ENCODE results near the gene USP30. TPM values are rescaled to one million over a fixed set of nuclear protein-coding genes. Genes with fewer than 3 reads are reported as not detected.

The USP30 gene
- total RNA-seq, 1 experiment from 2014 or later = 6.9 TPM

DNA sequence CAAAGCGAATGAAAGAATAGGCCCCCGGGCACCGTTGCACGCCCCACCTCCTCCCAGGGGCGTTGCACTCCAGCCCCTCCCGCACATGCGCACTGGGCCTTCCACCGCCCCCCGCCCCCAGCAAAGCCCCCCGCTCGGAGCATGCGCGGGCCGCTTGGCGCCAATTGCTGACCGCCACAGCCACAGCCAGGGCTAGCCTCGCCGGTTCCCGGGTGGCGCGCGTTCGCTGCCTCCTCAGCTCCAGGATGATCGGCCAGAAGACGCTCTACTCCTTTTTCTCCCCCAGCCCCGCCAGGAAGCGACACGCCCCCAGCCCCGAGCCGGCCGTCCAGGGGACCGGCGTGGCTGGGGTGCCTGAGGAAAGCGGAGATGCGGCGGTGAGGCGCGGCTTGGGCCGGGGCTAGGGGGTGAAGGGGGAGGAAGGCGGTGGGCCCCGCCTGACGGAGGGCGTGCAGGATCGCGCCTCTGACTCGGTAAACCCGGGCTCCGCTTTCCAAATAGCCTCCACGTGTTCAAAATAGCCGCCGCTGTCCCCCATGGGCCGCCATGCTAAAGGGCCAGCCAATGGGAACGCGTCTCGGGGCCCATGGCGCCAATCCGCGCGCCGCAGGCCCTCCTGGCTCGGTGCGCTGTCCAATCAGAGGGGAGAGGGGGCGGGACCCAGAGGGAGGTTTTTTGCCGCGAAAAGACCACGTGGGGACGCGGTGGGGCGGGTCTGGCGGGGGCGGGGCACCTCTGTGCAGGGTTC is 45.2 kb downstream of the USP30 start, which contains the start of gene UNG (continued):
- TF ChIP-seq, protein P1, sequence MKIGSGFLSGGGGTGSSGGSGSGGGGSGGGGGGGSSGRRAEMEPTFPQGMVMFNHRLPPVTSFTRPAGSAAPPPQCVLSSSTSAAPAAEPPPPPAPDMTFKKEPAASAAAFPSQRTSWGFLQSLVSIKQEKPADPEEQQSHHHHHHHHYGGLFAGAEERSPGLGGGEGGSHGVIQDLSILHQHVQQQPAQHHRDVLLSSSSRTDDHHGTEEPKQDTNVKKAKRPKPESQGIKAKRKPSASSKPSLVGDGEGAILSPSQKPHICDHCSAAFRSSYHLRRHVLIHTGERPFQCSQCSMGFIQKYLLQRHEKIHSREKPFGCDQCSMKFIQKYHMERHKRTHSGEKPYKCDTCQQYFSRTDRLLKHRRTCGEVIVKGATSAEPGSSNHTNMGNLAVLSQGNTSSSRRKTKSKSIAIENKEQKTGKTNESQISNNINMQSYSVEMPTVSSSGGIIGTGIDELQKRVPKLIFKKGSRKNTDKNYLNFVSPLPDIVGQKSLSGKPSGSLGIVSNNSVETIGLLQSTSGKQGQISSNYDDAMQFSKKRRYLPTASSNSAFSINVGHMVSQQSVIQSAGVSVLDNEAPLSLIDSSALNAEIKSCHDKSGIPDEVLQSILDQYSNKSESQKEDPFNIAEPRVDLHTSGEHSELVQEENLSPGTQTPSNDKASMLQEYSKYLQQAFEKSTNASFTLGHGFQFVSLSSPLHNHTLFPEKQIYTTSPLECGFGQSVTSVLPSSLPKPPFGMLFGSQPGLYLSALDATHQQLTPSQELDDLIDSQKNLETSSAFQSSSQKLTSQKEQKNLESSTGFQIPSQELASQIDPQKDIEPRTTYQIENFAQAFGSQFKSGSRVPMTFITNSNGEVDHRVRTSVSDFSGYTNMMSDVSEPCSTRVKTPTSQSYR (CRISPR knock-in tag; IDR thresholded peaks at IDR 0.05) = no peak
- TF ChIP-seq ZNF232 (CRISPR knock-in tag; IDR thresholded peaks at IDR 0.05) = no peak
- TF ChIP-seq, protein P2, sequence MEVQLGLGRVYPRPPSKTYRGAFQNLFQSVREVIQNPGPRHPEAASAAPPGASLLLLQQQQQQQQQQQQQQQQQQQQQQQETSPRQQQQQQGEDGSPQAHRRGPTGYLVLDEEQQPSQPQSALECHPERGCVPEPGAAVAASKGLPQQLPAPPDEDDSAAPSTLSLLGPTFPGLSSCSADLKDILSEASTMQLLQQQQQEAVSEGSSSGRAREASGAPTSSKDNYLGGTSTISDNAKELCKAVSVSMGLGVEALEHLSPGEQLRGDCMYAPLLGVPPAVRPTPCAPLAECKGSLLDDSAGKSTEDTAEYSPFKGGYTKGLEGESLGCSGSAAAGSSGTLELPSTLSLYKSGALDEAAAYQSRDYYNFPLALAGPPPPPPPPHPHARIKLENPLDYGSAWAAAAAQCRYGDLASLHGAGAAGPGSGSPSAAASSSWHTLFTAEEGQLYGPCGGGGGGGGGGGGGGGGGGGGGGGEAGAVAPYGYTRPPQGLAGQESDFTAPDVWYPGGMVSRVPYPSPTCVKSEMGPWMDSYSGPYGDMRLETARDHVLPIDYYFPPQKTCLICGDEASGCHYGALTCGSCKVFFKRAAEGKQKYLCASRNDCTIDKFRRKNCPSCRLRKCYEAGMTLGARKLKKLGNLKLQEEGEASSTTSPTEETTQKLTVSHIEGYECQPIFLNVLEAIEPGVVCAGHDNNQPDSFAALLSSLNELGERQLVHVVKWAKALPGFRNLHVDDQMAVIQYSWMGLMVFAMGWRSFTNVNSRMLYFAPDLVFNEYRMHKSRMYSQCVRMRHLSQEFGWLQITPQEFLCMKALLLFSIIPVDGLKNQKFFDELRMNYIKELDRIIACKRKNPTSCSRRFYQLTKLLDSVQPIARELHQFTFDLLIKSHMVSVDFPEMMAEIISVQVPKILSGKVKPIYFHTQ (CRISPR knock-in tag; IDR thresholded peaks at IDR 0.05) = no peak
- no peak for TF ChIP-seq GTF2I (CRISPR knock-in tag; conservative IDR thresholded peaks at IDR 0.05)
- no peak for TF ChIP-seq RELA (CRISPR knock-in tag; IDR thresholded peaks at IDR 0.05; ENCODE audit: borderline replicate concordance)
- no peak for TF ChIP-seq ESRRA (CRISPR knock-in tag; IDR thresholded peaks at IDR 0.05; ENCODE audit: borderline replicate concordance)
- no peak for TF ChIP-seq HMGA2 (CRISPR knock-in tag; IDR thresholded peaks at IDR 0.05)
- TF ChIP-seq TEAD4 (CRISPR knock-in tag; IDR thresholded peaks at IDR 0.05) = no peak
- TF ChIP-seq, protein P3, sequence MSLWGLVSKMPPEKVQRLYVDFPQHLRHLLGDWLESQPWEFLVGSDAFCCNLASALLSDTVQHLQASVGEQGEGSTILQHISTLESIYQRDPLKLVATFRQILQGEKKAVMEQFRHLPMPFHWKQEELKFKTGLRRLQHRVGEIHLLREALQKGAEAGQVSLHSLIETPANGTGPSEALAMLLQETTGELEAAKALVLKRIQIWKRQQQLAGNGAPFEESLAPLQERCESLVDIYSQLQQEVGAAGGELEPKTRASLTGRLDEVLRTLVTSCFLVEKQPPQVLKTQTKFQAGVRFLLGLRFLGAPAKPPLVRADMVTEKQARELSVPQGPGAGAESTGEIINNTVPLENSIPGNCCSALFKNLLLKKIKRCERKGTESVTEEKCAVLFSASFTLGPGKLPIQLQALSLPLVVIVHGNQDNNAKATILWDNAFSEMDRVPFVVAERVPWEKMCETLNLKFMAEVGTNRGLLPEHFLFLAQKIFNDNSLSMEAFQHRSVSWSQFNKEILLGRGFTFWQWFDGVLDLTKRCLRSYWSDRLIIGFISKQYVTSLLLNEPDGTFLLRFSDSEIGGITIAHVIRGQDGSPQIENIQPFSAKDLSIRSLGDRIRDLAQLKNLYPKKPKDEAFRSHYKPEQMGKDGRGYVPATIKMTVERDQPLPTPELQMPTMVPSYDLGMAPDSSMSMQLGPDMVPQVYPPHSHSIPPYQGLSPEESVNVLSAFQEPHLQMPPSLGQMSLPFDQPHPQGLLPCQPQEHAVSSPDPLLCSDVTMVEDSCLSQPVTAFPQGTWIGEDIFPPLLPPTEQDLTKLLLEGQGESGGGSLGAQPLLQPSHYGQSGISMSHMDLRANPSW (CRISPR knock-in tag; conservative IDR thresholded peaks at IDR 0.05; ENCODE audit: low read depth) = no peak
- TF ChIP-seq, protein P4, sequence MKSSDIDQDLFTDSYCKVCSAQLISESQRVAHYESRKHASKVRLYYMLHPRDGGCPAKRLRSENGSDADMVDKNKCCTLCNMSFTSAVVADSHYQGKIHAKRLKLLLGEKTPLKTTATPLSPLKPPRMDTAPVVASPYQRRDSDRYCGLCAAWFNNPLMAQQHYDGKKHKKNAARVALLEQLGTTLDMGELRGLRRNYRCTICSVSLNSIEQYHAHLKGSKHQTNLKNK (CRISPR knock-in tag; IDR thresholded peaks at IDR 0.05) = no peak
- TF ChIP-seq ZNF317 (CRISPR knock-in tag; IDR thresholded peaks at IDR 0.05; ENCODE audit: borderline replicate concordance, low read depth) = no peak
- TF ChIP-seq TP53 (CRISPR knock-in tag; IDR thresholded peaks at IDR 0.05) = no peak
- no peak for TF ChIP-seq IRF2 (CRISPR knock-in tag; IDR thresholded peaks at IDR 0.05; ENCODE audit: borderline replicate concordance, low read depth)
- peak; percentile 17; the same call in 1 of the 2 replicates for TF ChIP-seq NFE2L1 (CRISPR knock-in tag; IDR thresholded peaks at IDR 0.05)
- TF ChIP-seq, protein P5, sequence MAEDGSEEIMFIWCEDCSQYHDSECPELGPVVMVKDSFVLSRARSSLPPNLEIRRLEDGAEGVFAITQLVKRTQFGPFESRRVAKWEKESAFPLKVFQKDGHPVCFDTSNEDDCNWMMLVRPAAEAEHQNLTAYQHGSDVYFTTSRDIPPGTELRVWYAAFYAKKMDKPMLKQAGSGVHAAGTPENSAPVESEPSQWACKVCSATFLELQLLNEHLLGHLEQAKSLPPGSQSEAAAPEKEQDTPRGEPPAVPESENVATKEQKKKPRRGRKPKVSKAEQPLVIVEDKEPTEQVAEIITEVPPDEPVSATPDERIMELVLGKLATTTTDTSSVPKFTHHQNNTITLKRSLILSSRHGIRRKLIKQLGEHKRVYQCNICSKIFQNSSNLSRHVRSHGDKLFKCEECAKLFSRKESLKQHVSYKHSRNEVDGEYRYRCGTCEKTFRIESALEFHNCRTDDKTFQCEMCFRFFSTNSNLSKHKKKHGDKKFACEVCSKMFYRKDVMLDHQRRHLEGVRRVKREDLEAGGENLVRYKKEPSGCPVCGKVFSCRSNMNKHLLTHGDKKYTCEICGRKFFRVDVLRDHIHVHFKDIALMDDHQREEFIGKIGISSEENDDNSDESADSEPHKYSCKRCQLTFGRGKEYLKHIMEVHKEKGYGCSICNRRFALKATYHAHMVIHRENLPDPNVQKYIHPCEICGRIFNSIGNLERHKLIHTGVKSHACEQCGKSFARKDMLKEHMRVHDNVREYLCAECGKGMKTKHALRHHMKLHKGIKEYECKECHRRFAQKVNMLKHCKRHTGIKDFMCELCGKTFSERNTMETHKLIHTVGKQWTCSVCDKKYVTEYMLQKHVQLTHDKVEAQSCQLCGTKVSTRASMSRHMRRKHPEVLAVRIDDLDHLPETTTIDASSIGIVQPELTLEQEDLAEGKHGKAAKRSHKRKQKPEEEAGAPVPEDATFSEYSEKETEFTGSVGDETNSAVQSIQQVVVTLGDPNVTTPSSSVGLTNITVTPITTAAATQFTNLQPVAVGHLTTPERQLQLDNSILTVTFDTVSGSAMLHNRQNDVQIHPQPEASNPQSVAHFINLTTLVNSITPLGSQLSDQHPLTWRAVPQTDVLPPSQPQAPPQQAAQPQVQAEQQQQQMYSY (CRISPR knock-in tag; IDR thresholded peaks at IDR 0.05) = no peak
- TF ChIP-seq, protein P6, sequence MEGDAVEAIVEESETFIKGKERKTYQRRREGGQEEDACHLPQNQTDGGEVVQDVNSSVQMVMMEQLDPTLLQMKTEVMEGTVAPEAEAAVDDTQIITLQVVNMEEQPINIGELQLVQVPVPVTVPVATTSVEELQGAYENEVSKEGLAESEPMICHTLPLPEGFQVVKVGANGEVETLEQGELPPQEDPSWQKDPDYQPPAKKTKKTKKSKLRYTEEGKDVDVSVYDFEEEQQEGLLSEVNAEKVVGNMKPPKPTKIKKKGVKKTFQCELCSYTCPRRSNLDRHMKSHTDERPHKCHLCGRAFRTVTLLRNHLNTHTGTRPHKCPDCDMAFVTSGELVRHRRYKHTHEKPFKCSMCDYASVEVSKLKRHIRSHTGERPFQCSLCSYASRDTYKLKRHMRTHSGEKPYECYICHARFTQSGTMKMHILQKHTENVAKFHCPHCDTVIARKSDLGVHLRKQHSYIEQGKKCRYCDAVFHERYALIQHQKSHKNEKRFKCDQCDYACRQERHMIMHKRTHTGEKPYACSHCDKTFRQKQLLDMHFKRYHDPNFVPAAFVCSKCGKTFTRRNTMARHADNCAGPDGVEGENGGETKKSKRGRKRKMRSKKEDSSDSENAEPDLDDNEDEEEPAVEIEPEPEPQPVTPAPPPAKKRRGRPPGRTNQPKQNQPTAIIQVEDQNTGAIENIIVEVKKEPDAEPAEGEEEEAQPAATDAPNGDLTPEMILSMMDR (IDR thresholded peaks at IDR 0.05) = no peak
- TF ChIP-seq, protein P7, sequence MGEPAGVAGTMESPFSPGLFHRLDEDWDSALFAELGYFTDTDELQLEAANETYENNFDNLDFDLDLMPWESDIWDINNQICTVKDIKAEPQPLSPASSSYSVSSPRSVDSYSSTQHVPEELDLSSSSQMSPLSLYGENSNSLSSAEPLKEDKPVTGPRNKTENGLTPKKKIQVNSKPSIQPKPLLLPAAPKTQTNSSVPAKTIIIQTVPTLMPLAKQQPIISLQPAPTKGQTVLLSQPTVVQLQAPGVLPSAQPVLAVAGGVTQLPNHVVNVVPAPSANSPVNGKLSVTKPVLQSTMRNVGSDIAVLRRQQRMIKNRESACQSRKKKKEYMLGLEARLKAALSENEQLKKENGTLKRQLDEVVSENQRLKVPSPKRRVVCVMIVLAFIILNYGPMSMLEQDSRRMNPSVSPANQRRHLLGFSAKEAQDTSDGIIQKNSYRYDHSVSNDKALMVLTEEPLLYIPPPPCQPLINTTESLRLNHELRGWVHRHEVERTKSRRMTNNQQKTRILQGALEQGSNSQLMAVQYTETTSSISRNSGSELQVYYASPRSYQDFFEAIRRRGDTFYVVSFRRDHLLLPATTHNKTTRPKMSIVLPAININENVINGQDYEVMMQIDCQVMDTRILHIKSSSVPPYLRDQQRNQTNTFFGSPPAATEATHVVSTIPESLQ (CRISPR knock-in tag; IDR thresholded peaks at IDR 0.05) = no peak
- TF ChIP-seq SMAD4 (CRISPR knock-in tag; IDR thresholded peaks at IDR 0.05) = no peak
- no peak for TF ChIP-seq ZNF416 (CRISPR knock-in tag; IDR thresholded peaks at IDR 0.05)
- TF ChIP-seq CREM (CRISPR knock-in tag; IDR thresholded peaks at IDR 0.05) = no peak
- TF ChIP-seq MXD4 (CRISPR knock-in tag; IDR thresholded peaks at IDR 0.05; ENCODE audit: borderline replicate concordance) = no peak

Data from WTC11 (cell line).